SK-N-SH (cell line): Measurements from ENCODE around the gene FMN1. TPM values are rescaled to one million over a fixed set of nuclear protein-coding genes. Genes with fewer than 3 reads are reported as not detected.

Experiments used
- CTCF ChIA-PET: fragments of 300-600, 350-600 bp; formaldehyde crosslinking; extraction: SDS; loops from one replicate; lab custom pipeline; 2021; lab: Yijun Ruan, JAX
- POLR2A ChIA-PET: fragments of 350-600 bp; sonication (Branson Sonifier 250); formaldehyde crosslinking; extraction: SDS; loops from one replicate; lab custom pipeline; 2020; ENCODE audit warnings: antibody characterized with exemption, inconsistent platforms; lab: Yijun Ruan, JAX
- DNase-seq: peaks from one replicate; pipeline ENCODE4 v3.0.0; 2012
- H2AFZ ChIP-seq: fragments of 200-600 bp; sonication (generic); 2 replicates; pipeline ENCODE4 v1.8.1; 2016; ENCODE audit warnings: antibody characterized with exemption, mild to moderate bottlenecking, low read depth
- H3F3A ChIP-seq: fragments of 200-600 bp; sonication (generic); replicated peaks from 2 replicates; pipeline ENCODE3; 2016; ENCODE audit warnings: antibody characterized with exemption, mild to moderate bottlenecking; ENCODE audit not compliant: insufficient read depth
- H3K27ac ChIP-seq, 2 experiments: fragments of 200-500 bp in 1 of 2; fragments of 200-600 bp in 1 of 2; sonication (Bioruptor generic) in 1 of 2; sonication (generic), shearing (Covaris generic) in 1 of 2; 2 replicates each; pipeline versions ENCODE4 v1.5.1 to v1.6.1; 2014 to 2016; ENCODE audit warnings: low read depth in 2 of 2, inconsistent platforms in 1 of 2, low read length in 1 of 2, mild to moderate bottlenecking in 1 of 2, mixed read lengths in 1 of 2
- H3K27me3 ChIP-seq: fragments of 200-600 bp; sonication (generic), shearing (Covaris generic); 2 replicates; pipeline ENCODE4 v1.6.1; 2016; ENCODE audit warnings: mixed run types; ENCODE audit not compliant: insufficient read depth
- H3K36me3 ChIP-seq, 2 experiments: fragments of 200-500 bp in 1 of 2; fragments of 200-600 bp in 1 of 2; sonication (Bioruptor generic) in 1 of 2; sonication (generic) in 1 of 2; replicated peaks in 1 of 2; 2 replicates each; pipeline versions ENCODE3 to v1.5.1; 2014 to 2016; ENCODE audit warnings: low read length in 1 of 2, mild to moderate bottlenecking in 1 of 2; ENCODE audit not compliant: insufficient read depth in 2 of 2, control insufficient read depth in 1 of 2
- H3K4me1 ChIP-seq, 2 experiments: fragments of 200-500 bp in 1 of 2; fragments of 200-600 bp in 1 of 2; sonication (Bioruptor generic) in 1 of 2; sonication (generic), shearing (Covaris generic) in 1 of 2; 2 replicates each; pipeline versions ENCODE4 v1.5.1 to v1.6.1; 2014 to 2016; ENCODE audit warnings: low read depth in 1 of 2, low read length in 1 of 2, mixed run types in 1 of 2; ENCODE audit not compliant: insufficient read depth in 2 of 2, control insufficient read depth in 1 of 2
- H3K4me2 ChIP-seq: fragments of 200-600 bp; sonication (generic), shearing (Covaris generic); 2 replicates; pipeline ENCODE4 v1.6.1; 2017; ENCODE audit warnings: mixed run types
- H3K4me3 ChIP-seq, 2 experiments: fragments of 200-500 bp in 1 of 2; fragments of 200-600 bp in 1 of 2; sonication (Bioruptor generic) in 1 of 2; sonication (generic), shearing (Covaris generic) in 1 of 2; 2 replicates each; pipeline versions ENCODE4 v1.5.1 to v1.8.1; 2014 to 2016; ENCODE audit warnings: low read depth in 2 of 2, inconsistent platforms in 1 of 2, low read length in 1 of 2, mild to moderate bottlenecking in 1 of 2, mixed read lengths in 1 of 2, moderate library complexity in 1 of 2
- H3K79me2 ChIP-seq: fragments of 200-600 bp; sonication (generic); 2 replicates; pipeline ENCODE4 v1.8.1; 2017; ENCODE audit warnings: mild to moderate bottlenecking; ENCODE audit not compliant: insufficient read depth
- H3K9ac ChIP-seq: fragments of 200-600 bp; sonication (generic); 2 replicates; pipeline ENCODE4 v1.6.1; 2017; ENCODE audit warnings: mixed run types
- H3K9me2 ChIP-seq: fragments of 200-600 bp; sonication (generic); 2 replicates; pipeline ENCODE4 v1.6.1; 2017; ENCODE audit warnings: mixed run types
- H3K9me3 ChIP-seq: fragments of 200-600 bp; sonication (generic); 2 replicates; pipeline ENCODE4 v1.6.1; 2017; ENCODE audit warnings: mixed run types, mild to moderate bottlenecking, moderate library complexity
- H4K20me1 ChIP-seq: fragments of 200-600 bp; sonication (generic); 2 replicates; pipeline ENCODE4 v1.6.1; 2017; ENCODE audit warnings: mild to moderate bottlenecking, mixed run types; ENCODE audit not compliant: insufficient read depth
- CHD2 ChIP-seq: fragments of 150-350 bp; IDR thresholded peaks from 2 replicates; pipeline ENCODE4 v1.6.1; 2018; ENCODE audit warnings: low read length; ENCODE audit not compliant: partially characterized antibody
- CTCF ChIP-seq: fragments of 200-600 bp; sonication (generic); IDR thresholded peaks from 2 replicates; pipeline ENCODE4 v1.6.1; 2017; ENCODE audit warnings: antibody characterized with exemption, mild to moderate bottlenecking, moderate library complexity
- EZH2phosphoT487 ChIP-seq: fragments of 200-600 bp; sonication (generic); IDR thresholded peaks from 2 replicates; pipeline ENCODE4 v1.6.1; 2017; ENCODE audit warnings: low read depth, mixed run types, mild to moderate bottlenecking, antibody characterized with exemption, moderate library complexity, borderline replicate concordance
- GATA2 ChIP-seq: sonication (generic); formaldehyde crosslinking; IDR thresholded peaks from 2 replicates; pipeline ENCODE4 v1.5.0; 2020; ENCODE audit warnings: mild to moderate bottlenecking, missing genetic modification reagents
- MAX ChIP-seq: IDR thresholded peaks from 2 replicates; pipeline ENCODE4 v1.4.0; 2012; ENCODE audit warnings: low read depth
- MXI1 ChIP-seq: IDR thresholded peaks from 2 replicates; pipeline ENCODE4 v1.6.1; 2012; ENCODE audit warnings: mild to moderate bottlenecking, low read depth, low read length, improper control_type of control experiment
- NFIC ChIP-seq: IDR thresholded peaks from 2 replicates; pipeline ENCODE4 v1.4.0; 2012; ENCODE audit warnings: borderline replicate concordance
- POLR2AphosphoS5 ChIP-seq: IDR thresholded peaks from 2 replicates; pipeline ENCODE4 v1.6.1; 2012; ENCODE audit warnings: low read depth, low read length
- RCOR1 ChIP-seq: fragments of 150-350 bp; IDR thresholded peaks from 2 replicates; pipeline ENCODE4 v1.6.1; 2017; ENCODE audit warnings: antibody characterized with exemption, low read length
- REST ChIP-seq: IDR thresholded peaks from 2 replicates; pipeline ENCODE4 v1.6.1; 2012; ENCODE audit warnings: mild to moderate bottlenecking, low read depth, low read length, moderate library complexity
- RFX5 ChIP-seq: IDR thresholded peaks from 2 replicates; pipeline ENCODE4 v1.6.1; 2012; ENCODE audit warnings: mild to moderate bottlenecking, improper control_type of control experiment, low read length
- TCF12 ChIP-seq: IDR thresholded peaks from 2 replicates; pipeline ENCODE4 v1.4.0; 2012
- USF1 ChIP-seq: IDR thresholded peaks from 2 replicates; pipeline ENCODE4 v1.4.0; 2012; ENCODE audit warnings: low read depth, borderline replicate concordance
- USF2 ChIP-seq: fragments of 150-350 bp; IDR thresholded peaks from 2 replicates; pipeline ENCODE4 v1.6.1; 2017; ENCODE audit warnings: antibody characterized with exemption, low read length, low read depth, borderline replicate concordance
- YY1 ChIP-seq: IDR thresholded peaks from 2 replicates; pipeline ENCODE4 v1.4.0; 2012; ENCODE audit warnings: low read depth, mild to moderate bottlenecking
- ZBTB33 ChIP-seq: IDR thresholded peaks from 2 replicates; pipeline ENCODE4 v1.4.0; 2012; ENCODE audit warnings: low read depth, borderline replicate concordance
- WGBS: methylation state at CpG from one replicate; pipeline ENCODE4 v1.1.6; 2017; ENCODE audit warnings: low lambda C conversion rate; 5-methylcytosine and 5-hydroxymethylcytosine counted together
- polyA plus RNA-seq, 3 experiments: library from polyadenylated mRNA; depleted of rRNA; stranded (reverse); fragments of >200 nt; gene quantifications; 2 replicates each; pipeline ENCODE4 v1.2.3, GENCODE V29; 2012

FMN1 gene
- polyA plus RNA-seq, 1 of the 3 experiments (the other 2 are of a cell fraction): 9.1 TPM

GRCh38 chr15:33211176-33211808 lies 16.8 kb upstream of the FMN1 start:
- Histone ChIP-seq H3K4me1 (peaks cover 0 to 20% of the 10 kb centered on the region in 2 experiments; a peak in 2 of 4 replicates), H3K27ac (peak overlapping the region; percentile 30 to 76; a peak in 3 of 4 replicates), H3K9me3 (no peaks in the 10 kb centered on the region), H3K4me2 (peak overlapping the region; percentile 18; the same call in 1 of the 2 replicates), H3K9me2 (no peaks in the 10 kb centered on the region), H3F3A (no peaks in the 10 kb centered on the region), H4K20me1 (no peaks in the 10 kb centered on the region), H3K79me2 (no peaks in the 10 kb centered on the region), H3K9ac (no peak overlapping the region), H3K4me3 (no peak overlapping the region), H3K27me3 (no peaks in the 10 kb centered on the region), H3K36me3 (no peaks in the 10 kb centered on the region), H2AFZ (no peak overlapping the region)
- DNase-seq: peak; percentile 62
- WGBS: 24% methylated on average over 3 of the region's 3 CpGs
- ChIA-PET CTCF (interaction anchor here (0.9 to 1.7 kb wide), 4 partner anchors 9 to 34 kb away, joined by 3 to 6 read pairs (median 3); no protein-coding TSS in a partner anchor), POLR2A (interaction anchor here (1.2 kb wide), 1 partner anchor 10 kb away, joined by 4 read pairs; no protein-coding TSS in a partner anchor)
- TF ChIP-seq REST (no peak), GATA2 (CRISPR knock-in tag) (peak; percentile 33; the same call in 1 of the 2 replicates), NFIC (peak; percentile 73), EZH2phosphoT487 (no peak), POLR2AphosphoS5 (peak; percentile 52; the same call in 1 of the 2 replicates), RCOR1 (peak; percentile 81), ZBTB33 (no peak), USF2 (no peak), CTCF (no peak), MXI1 (no peak), TCF12 (peak; percentile 83), CHD2 (peak; percentile 67), RFX5 (no peak), MAX (peak; percentile 44; the same call in 1 of the 2 replicates), USF1 (no peak), YY1 (no peak)
